ENCODE measurements around the gene TPM4. TPM values are rescaled to one million over a fixed set of nuclear protein-coding genes. Genes with fewer than 3 reads are reported as not detected.

Gene TPM4
- total RNA-seq, 1 donor from 2014 or later, result 582 TPM

GRCh38 chr19:16073988-16074387 lies 2.3 kb upstream of the TPM4 start:
- peak overlapping the region; percentile 39 for H3K4me3 Mint-ChIP-seq

GRCh38 chr19:16074488-16075365 lies 1.6 kb upstream of the TPM4 start:
- TF ChIP-seq CTCF (IDR thresholded peaks at IDR 0.05; ENCODE audit: unreplicated experiment), result no peak
- DNase-seq (ENCODE audit: low spot score in 2 of 2, unreplicated experiment in 2 of 2), result no peak
- Mint-ChIP-seq H3K27me3 (ENCODE audit: low read depth) (no peaks in the 10 kb centered on the region), H3K4me3 (peak overlapping the region; percentile 88), H3K36me3 (no peaks in the 10 kb centered on the region), H3K4me1 (peaks cover 29% of the 10 kb centered on the region), H3K9me3 (no peaks in the 10 kb centered on the region), H3K27ac (peak overlapping the region; percentile 95)

More at GRCh38 chr19:16073988-16074387, 2.3 kb upstream of the TPM4 start:
- Mint-ChIP-seq H3K36me3 (no peaks in the 10 kb centered on the region), H3K4me1 (peaks cover 23% of the 10 kb centered on the region), H3K9me3 (no peaks in the 10 kb centered on the region), H3K27me3 (ENCODE audit: low read depth) (no peaks in the 10 kb centered on the region), H3K27ac (peak overlapping the region; percentile 95)
- no peak for DNase-seq (ENCODE audit: low spot score in 2 of 2, unreplicated experiment in 2 of 2)
- TF ChIP-seq CTCF (IDR thresholded peaks at IDR 0.05; ENCODE audit: unreplicated experiment), result no peak

DNA sequence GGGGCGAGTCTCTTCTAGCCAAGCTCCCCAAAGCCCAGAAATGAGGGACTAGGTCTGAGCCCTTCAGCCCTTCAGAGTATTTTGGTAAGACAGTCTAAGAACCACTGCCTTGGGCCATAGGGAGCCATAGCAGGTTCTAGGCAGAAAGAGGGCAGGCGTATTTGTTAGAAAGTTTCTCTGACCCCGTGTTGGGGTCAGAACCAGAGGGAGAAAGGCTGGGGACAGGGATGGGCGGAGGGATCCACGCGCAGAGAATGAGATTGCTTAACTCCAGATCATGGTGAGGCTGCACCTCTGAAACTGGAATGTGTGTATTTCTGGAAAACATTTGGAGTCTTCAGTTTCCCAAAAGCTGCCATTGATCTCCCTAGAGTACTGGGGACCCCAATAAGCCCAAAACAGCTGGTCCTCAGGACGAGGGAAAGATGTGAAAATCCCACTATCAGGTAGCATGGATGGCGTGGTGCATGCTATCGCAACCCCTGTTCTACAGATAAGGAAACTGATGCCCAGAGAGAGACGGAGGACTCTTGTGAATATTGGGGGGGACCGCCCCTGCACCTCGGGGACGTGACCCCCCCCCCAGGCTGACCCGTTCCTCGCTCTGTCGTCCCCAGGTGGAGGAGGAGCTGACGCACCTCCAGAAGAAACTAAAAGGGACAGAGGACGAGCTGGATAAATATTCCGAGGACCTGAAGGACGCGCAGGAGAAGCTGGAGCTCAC lies 703 bp upstream of the TPM4 start:
- H3K27ac Mint-ChIP-seq, result peak overlapping the region; percentile 95
- no peaks in the 10 kb centered on the region for H3K9me3 Mint-ChIP-seq
- no peaks in the 10 kb centered on the region for H3K27me3 Mint-ChIP-seq (ENCODE audit: low read depth)
- DNase-seq (ENCODE audit: low spot score in 2 of 2, unreplicated experiment in 2 of 2), result no peak
- peaks cover 29% of the 10 kb centered on the region for H3K4me1 Mint-ChIP-seq
- H3K4me3 Mint-ChIP-seq, result peak overlapping the region; percentile 88
- no peak for TF ChIP-seq CTCF (IDR thresholded peaks at IDR 0.05; ENCODE audit: unreplicated experiment)
- H3K36me3 Mint-ChIP-seq, result no peaks in the 10 kb centered on the region

DNA sequence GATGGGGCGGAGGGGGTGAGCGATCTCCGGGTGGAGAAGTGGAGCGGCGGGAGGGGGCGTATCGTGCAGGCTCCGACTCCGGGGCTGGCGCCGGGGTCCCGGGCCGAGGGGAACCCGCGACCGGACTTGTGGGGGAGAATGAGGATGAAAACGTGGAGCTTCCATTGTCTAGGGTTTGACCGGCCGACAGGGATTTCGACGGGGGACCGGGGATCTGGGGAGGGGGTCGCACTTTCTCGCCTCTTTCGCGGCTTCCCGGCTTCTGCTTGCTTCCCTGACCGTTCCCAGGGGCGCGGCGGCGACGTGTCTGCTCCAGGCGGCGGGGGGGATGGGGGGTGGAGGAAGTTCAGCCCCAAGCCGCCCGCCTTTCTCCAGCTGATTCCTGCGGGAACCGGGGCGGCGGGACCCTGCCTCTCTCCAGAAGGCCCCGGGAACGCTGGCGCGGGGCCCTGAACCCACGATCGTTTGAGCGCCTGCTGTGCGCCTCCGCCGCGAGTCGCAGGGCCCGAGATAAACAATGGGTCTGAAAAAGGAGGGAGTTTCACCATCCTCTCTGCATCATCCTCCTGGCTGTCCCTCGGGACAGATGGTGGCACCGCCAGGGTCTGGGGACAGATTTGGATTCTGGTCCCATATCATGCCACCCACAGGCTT lies 790 bp downstream of the TPM4 start:
- Mint-ChIP-seq H3K36me3 (peaks cover 12% of the 10 kb centered on the region), H3K27ac (peak overlapping the region; percentile 99), H3K27me3 (ENCODE audit: low read depth) (no peaks in the 10 kb centered on the region), H3K4me1 (peaks cover 37% of the 10 kb centered on the region), H3K9me3 (no peaks in the 10 kb centered on the region), H3K4me3 (peak overlapping the region; percentile 88)
- TF ChIP-seq CTCF (IDR thresholded peaks at IDR 0.05; ENCODE audit: unreplicated experiment), result no peak
- peak; percentile 39 to 49 for DNase-seq (ENCODE audit: low spot score in 2 of 2, unreplicated experiment in 2 of 2)

DNA sequence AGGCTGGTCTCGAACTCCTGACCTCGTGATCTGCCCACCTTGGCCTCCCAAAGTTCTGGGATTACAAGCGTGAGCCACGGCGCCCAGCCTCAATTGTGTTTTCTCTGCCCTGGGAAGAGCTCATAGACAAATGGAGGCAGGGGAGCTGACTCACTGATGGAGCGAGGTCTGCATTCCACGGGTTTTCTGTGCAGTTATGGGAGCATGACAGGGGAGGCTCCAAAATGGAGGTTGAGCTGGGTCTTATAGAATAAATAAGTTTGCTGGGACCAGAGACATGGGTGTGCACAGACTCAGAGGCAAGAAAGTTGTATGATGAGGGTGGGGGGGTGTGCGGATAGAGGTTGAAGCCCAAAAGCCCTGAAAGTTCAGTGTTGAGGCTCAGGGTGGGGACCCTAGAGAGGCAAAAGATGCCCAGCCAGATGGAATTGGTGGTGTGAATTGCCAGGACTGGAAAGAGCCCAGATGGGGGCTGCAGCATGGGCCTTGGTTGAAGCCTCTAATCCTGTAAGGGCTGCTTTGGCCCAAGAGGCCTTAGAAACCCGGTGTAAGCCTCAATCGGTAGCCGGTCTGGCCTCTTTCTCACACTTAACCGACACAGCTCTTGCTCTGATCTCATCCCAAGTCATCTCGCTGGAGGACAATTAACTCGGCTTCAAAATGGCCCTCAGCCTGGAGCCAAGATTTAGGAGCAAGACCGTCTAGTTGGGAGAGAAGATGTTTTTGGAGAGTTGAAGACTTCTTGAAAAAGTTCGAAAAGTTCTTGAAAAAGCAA lies 1.9 kb downstream of the TPM4 start:
- Mint-ChIP-seq H3K27ac (peak overlapping the region; percentile 99), H3K4me3 (peak overlapping the region; percentile 88), H3K36me3 (peaks cover 18% of the 10 kb centered on the region), H3K27me3 (ENCODE audit: low read depth) (no peaks in the 10 kb centered on the region), H3K9me3 (no peaks in the 10 kb centered on the region), H3K4me1 (peaks cover 37% of the 10 kb centered on the region)
- no peak for TF ChIP-seq CTCF (IDR thresholded peaks at IDR 0.05; ENCODE audit: unreplicated experiment)
- DNase-seq (ENCODE audit: low spot score in 2 of 2, unreplicated experiment in 2 of 2), result no peak
